ENCODE measurements around the gene KCNJ6.

- TF ChIP-seq FOXA1 (IDR thresholded peaks at IDR 0.05) (no peak), SP1 (IDR thresholded peaks at IDR 0.05) (no peak), ZNF384 (IDR thresholded peaks at IDR 0.05) (no peak), BHLHE40 (IDR thresholded peaks at IDR 0.05; ENCODE audit: borderline replicate concordance) (no peak)
These were observed 352.5 kb downstream of the KCNJ6 start for GRCh38 chr21:37563641-37564340.

Measured in HEK293T (cell line).